ENCODE data around the gene TXNDC16. TPM values are rescaled to one million over a fixed set of nuclear protein-coding genes. Genes with fewer than 3 reads are reported as not detected.

Gene TXNDC16
- total RNA-seq, 4 donors from 2014 or later = 2.4 to 4.0 (median 2.9) TPM

DNA sequence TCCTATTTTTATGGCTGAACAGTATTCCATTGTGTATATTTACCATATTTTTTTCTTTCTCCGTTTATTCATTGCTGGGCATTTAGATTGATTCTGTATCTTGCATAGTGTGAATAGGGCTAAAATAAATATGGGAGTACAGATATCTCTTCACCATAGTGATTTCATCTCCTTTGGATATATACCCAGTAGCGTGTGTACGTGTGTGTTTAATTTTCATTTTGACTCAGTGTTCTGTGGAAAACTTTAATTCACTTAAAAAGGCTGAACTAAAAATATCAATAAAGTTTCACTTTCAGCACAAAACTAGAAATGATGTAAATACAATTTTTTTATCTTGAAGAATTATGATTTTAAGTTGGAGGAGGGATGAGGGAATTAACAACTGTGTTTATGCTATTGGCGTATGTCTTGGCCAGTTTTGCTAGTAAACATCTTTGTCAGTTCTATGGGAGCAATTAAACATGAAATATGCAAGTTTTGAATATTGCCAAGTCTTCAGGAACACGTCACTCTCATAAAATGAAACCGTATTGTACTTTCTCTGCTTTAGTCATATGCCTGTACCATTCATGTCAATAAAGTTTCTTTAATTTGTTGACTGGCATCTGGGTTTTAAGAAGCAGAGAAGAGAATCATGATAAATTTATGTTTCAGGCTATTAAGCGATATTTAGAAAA, 138.4 kb downstream of the TXNDC16 start:
- ATAC-seq (no peak), DNase-seq (no peak)
- no peaks in the 10 kb centered on the region for H3K4me1 ChIP-seq
- intact Hi-C loops (cut with DNase I; ENCODE audit: low total_unique reads) = no loop called here
- no peak overlapping the region for H3K4me3 ChIP-seq
- no peaks in the 10 kb centered on the region for H3K36me3 ChIP-seq
- no peak for TF ChIP-seq POLR2A (IDR thresholded peaks at IDR 0.05)
- TF ChIP-seq CTCF (IDR thresholded peaks at IDR 0.05 in 4 of 5, conservative IDR thresholded peaks at IDR 0.05 in 1 of 5) = no peak
- H3K9me3 ChIP-seq = no peaks in the 10 kb centered on the region
- H3K27me3 ChIP-seq = no peaks in the 10 kb centered on the region
- in situ Hi-C loops (cut with MboI; ENCODE audit: low sequenced_read_pairs in 4 of 4) = no loop called here
- no peak overlapping the region for H3K27ac ChIP-seq

DNA sequence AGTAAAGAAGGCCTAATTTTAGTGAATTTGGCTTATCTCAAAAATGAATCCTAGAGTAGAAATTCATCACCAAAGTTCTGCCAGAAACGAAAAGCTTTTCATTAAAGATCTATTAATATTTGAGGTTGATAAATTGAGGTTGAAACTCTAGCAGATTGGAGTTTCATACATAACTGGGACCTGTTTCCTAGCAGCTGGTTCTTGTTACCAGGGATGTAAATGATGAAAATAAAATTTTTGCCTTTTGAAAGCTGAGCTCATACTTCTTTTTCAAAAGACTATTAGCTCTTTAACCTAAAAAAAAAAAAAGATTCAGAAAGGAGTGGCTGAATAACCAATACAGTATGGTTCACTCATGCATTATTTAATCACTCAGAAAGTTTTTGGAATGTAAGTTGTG, 139.9 kb downstream of the TXNDC16 start:
- H3K27ac ChIP-seq = no peak overlapping the region
- intact Hi-C loops (cut with DNase I; ENCODE audit: low total_unique reads) = no loop called here
- TF ChIP-seq POLR2A (IDR thresholded peaks at IDR 0.05) = no peak
- TF ChIP-seq CTCF (IDR thresholded peaks at IDR 0.05 in 4 of 5, conservative IDR thresholded peaks at IDR 0.05 in 1 of 5) = no peak
- ATAC-seq = no peak
- H3K9me3 ChIP-seq = no peaks in the 10 kb centered on the region
- no peak overlapping the region for H3K4me3 ChIP-seq
- in situ Hi-C loops (cut with MboI; ENCODE audit: low sequenced_read_pairs in 4 of 4) = no loop called here
- H3K27me3 ChIP-seq = no peaks in the 10 kb centered on the region
- DNase-seq = no peak
- H3K4me1 ChIP-seq = no peaks in the 10 kb centered on the region
- H3K36me3 ChIP-seq = no peaks in the 10 kb centered on the region

DNA sequence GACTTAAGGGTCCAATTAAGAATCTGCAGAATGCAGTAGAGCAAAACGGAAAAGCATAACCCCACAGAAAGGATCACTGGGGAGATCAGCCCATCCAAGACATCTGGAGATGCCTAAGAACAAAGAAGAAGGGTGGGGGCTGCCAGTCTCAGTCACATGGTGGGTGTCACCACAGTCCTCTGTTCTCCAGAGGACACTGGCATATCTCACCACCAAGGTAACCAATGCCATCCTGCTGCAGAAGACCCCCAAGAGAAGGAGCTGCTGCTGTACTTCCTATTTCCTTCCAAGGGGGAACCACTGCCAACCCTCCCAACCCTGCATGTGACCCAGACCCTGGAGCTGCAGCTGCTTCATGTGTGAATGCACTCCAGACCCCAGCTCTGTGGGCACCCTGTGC, 147.0 kb downstream of the TXNDC16 start:
- no peak overlapping the region for H3K27ac ChIP-seq
- in situ Hi-C loops (cut with MboI; ENCODE audit: low sequenced_read_pairs in 4 of 4) (no loop called here), intact Hi-C loops (cut with DNase I; ENCODE audit: low total_unique reads) (no loop called here)
- no peaks in the 10 kb centered on the region for H3K4me1 ChIP-seq
- no peaks in the 10 kb centered on the region for H3K9me3 ChIP-seq
- DNase-seq = no peak
- ATAC-seq = no peak
- no peak for TF ChIP-seq CTCF (IDR thresholded peaks at IDR 0.05 in 4 of 5, conservative IDR thresholded peaks at IDR 0.05 in 1 of 5)
- TF ChIP-seq POLR2A (IDR thresholded peaks at IDR 0.05) = no peak
- no peak overlapping the region for H3K4me3 ChIP-seq
- H3K36me3 ChIP-seq = no peaks in the 10 kb centered on the region
- no peaks in the 10 kb centered on the region for H3K27me3 ChIP-seq

GRCh38 chr14:52402812-52403526, 149.3 kb downstream of the TXNDC16 start:
- Histone ChIP-seq H3K4me3 (no peak overlapping the region), H3K27me3 (no peaks in the 10 kb centered on the region), H3K4me1 (no peaks in the 10 kb centered on the region), H3K36me3 (no peaks in the 10 kb centered on the region), H3K27ac (no peak overlapping the region), H3K9me3 (no peaks in the 10 kb centered on the region)
- intact Hi-C loops (cut with DNase I; ENCODE audit: low total_unique reads) (no loop called here), in situ Hi-C loops (cut with MboI; ENCODE audit: low sequenced_read_pairs in 4 of 4) (no loop called here)
- TF ChIP-seq CTCF (IDR thresholded peaks at IDR 0.05 in 4 of 5, conservative IDR thresholded peaks at IDR 0.05 in 1 of 5) = no peak
- TF ChIP-seq POLR2A (IDR thresholded peaks at IDR 0.05) = no peak
- ATAC-seq = no peak
- DNase-seq = no peak
